ENCODE measurements around the gene DUSP23. TPM values are rescaled to one million over a fixed set of nuclear protein-coding genes. Genes with fewer than 3 reads are reported as not detected.

DUSP23 gene
- polyA plus RNA-seq, 3 donors: 83.6 to 111 (median 90.2) TPM

GRCh38 chr1:159821171-159821867 lies 40.6 kb downstream of the DUSP23 start:
- WGBS, 3 donors: 53 to 83% (median 62%) methylated on average over 9 of the region's 9 CpGs

GRCh38 chr1:159823406-159823805 lies 42.6 kb downstream of the DUSP23 start:
- 28 to 49% (median 44%) methylated on average over 7 of the region's 7 CpGs for WGBS, 3 donors
- no peak overlapping the region for H3K27ac ChIP-seq (ENCODE audit: low read depth, low read length)

More at GRCh38 chr1:159821171-159821867, 40.6 kb downstream of the DUSP23 start:
- H3K27ac ChIP-seq (ENCODE audit: low read depth, low read length): no peak overlapping the region

- WGBS, 3 donors: 57 to 67% (median 61%) methylated on average over 3 of the region's 3 CpGs
- no peak overlapping the region for H3K27ac ChIP-seq (ENCODE audit: low read depth, low read length)
Measured at GRCh38 chr1:159825564-159825963, 44.8 kb downstream of the DUSP23 start.

GRCh38 chr1:159826441-159827101 lies 45.8 kb downstream of the DUSP23 start, which contains the start of gene SLAMF8:
SLAMF8 (plus strand) TSS chr1:159826873; CDS start chr1:159826899, 26 bp downstream.
- WGBS, 3 donors: 50 to 72% (median 51%) methylated on average over 11 of the region's 11 CpGs
- no peak within 1 kb of the TSS for H3K27ac ChIP-seq (ENCODE audit: low read depth, low read length)

GRCh38 chr1:159827102-159827490 lies 46.3 kb downstream of the DUSP23 start:
- 86 to 93% (median 90%) methylated on average over 6 of the region's 6 CpGs for WGBS, 3 donors
- H3K27ac ChIP-seq (ENCODE audit: low read depth, low read length): no peak overlapping the region

GRCh38 chr1:159827549-159827948 lies 46.8 kb downstream of the DUSP23 start:
- H3K27ac ChIP-seq (ENCODE audit: low read depth, low read length): no peak overlapping the region
- WGBS, 3 donors: 86 to 89% (median 87%) methylated on average over 3 of the region's 3 CpGs

GRCh38 chr1:159828176-159828575 lies 47.4 kb downstream of the DUSP23 start:
- 70 to 96% (median 96%) methylated on average over 3 of the region's 3 CpGs for WGBS, 3 donors
- H3K27ac ChIP-seq (ENCODE audit: low read depth, low read length): no peak overlapping the region

GRCh38 chr1:159828581-159829272 lies 48.0 kb downstream of the DUSP23 start:
- no peak overlapping the region for H3K27ac ChIP-seq (ENCODE audit: low read depth, low read length)
- WGBS, 3 donors: 64 to 88% (median 66%) methylated on average over 11 of the region's 11 CpGs

GRCh38 chr1:159829273-159829634 lies 48.5 kb downstream of the DUSP23 start:
- 15 to 48% (median 37%) methylated on average over 3 of the region's 3 CpGs for WGBS, 3 donors
- H3K27ac ChIP-seq (ENCODE audit: low read depth, low read length): no peak overlapping the region

GRCh38 chr1:159829822-159830465 lies 49.2 kb downstream of the DUSP23 start:
- no peak overlapping the region for H3K27ac ChIP-seq (ENCODE audit: low read depth, low read length)

GRCh38 chr1:159830722-159831121 lies 50.0 kb downstream of the DUSP23 start:
- WGBS, 3 donors: 85 to 89% (median 89%) methylated on average over 8 of the region's 8 CpGs
- H3K27ac ChIP-seq (ENCODE audit: low read depth, low read length): no peak overlapping the region

More at GRCh38 chr1:159829822-159830465, 49.2 kb downstream of the DUSP23 start:
- WGBS, 3 donors: 76 to 86% (median 85%) methylated on average over 18 of the region's 18 CpGs

GRCh38 chr1:159831412-159832141 lies 50.8 kb downstream of the DUSP23 start:
- 41 to 71% (median 59%) methylated on average over 7 of the region's 7 CpGs for WGBS, 3 donors
- H3K27ac ChIP-seq (ENCODE audit: low read depth, low read length): no peak overlapping the region

Other genes with a start within 250 kb of the DUSP23 start
- gene OR10J5, start 245.0 kb upstream of the DUSP23 start, polyA plus RNA-seq: not detected
- gene APCS, start 193.1 kb upstream of the DUSP23 start, polyA plus RNA-seq: under 1 TPM in 1 of 3 donors, not detected in 2; 0.55 TPM
- gene CRP, start 66.4 kb upstream of the DUSP23 start, polyA plus RNA-seq: 1 to 10 TPM in 1 of 3 donors, under 1 TPM in 1, not detected in 1; 0.07 to 4.6 TPM
- gene FCRL6, start 21.4 kb downstream of the DUSP23 start, polyA plus RNA-seq: 1 to 10 TPM in 1 of 3 donors, under 1 TPM in 2; 0.08 to 1.1 (median 0.19) TPM
- gene SLAMF8, start 45.9 kb downstream of the DUSP23 start, polyA plus RNA-seq: 1 to 10 TPM; 1.0 to 3.1 (median 2.7) TPM
- gene VSIG8, start 81.7 kb downstream of the DUSP23 start, polyA plus RNA-seq: under 1 TPM in 2 of 3 donors, not detected in 1; 0.03 to 0.22 TPM
- 1 to 10 TPM in 1 of 3 donors, under 1 TPM in 1, not detected in 1; 0.33 to 1.1 TPM for gene CFAP45, start 119.2 kb downstream of the DUSP23 start, polyA plus RNA-seq
- gene TAGLN2, start 144.5 kb downstream of the DUSP23 start, polyA plus RNA-seq: 100 to 1,000 TPM; 273 to 442 (median 340) TPM
- gene IGSF9, start 164.7 kb downstream of the DUSP23 start, polyA plus RNA-seq: 1 to 10 TPM in 2 of 3 donors, under 1 TPM in 1; 0.56 to 1.6 (median 1.4) TPM
- gene SLAMF9, start 173.3 kb downstream of the DUSP23 start, polyA plus RNA-seq: under 1 TPM in 1 of 3 donors, not detected in 2; 0.12 TPM

All from adipose tissue (tissue), 3 donors.